Erythroblast (primary cell): Measurements from ENCODE around the gene ALG12.

Source experiments
- GATA1 ChIP-seq: IDR thresholded peaks from 2 replicates; pipeline ENCODE4 v1.6.1; 2011; ENCODE audit warnings: low read depth, mild to moderate bottlenecking, control low read depth, low read length, moderate library complexity
- POLR2A ChIP-seq: IDR thresholded peaks from 2 replicates; pipeline ENCODE4 v1.6.1; 2011; ENCODE audit warnings: mild to moderate bottlenecking, low read length

DNA sequence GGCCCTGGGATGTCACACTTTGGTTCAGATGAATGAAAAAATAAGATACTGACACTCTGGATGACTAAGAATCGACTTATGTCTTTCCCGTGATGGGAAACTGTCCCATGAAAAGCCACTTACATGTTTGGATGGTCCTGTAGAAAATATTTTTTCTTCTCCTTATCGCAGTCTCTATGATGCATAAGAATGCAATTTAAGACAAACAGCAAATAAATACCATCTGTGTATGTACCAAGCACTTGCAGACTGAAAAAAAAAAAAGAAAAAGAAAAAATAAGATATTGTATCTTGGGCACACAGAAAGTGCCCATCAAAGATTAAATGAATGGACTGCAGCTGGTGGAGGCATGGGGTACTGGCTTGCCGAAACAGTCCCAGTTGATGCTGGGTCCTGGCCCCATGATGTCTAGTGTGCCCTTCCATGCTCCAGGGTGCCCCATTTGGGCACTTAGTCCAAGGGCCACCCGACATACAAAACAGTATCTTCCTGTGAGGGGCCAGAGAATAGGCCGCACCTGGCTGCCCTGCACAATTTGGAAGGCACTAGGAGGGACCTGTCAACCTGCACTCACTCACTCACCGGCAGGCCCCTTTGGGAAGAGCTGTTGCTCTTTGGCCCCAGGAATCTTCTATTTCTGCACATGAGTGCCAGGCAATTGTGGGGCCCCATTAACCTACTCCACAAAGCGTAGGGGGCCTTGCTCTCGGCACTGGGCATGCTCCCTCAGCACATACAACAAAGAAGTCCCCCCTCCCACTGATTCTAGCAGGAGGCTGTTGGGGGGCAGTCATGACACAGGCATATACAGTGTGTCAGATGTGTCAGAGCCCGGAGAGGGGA, 67.1 kb downstream of the ALG12 start:
- TF ChIP-seq POLR2A (no peak), GATA1 (no peak)
